C4-2B (cell line): ENCODE measurements around the gene LIN28A.

Experiments
- ZFX ChIP-seq: fragments of 450-650 bp; IDR thresholded peaks from 2 replicates; pipeline ENCODE4 v1.6.1; 2017
- TF ChIP-seq, protein P1 (sequence below): fragments of 450-650 bp; conservative IDR thresholded peaks from 2 replicates; pipeline ENCODE4 v1.5.1; 2017; ENCODE audit warnings: mild to moderate bottlenecking

DNA sequence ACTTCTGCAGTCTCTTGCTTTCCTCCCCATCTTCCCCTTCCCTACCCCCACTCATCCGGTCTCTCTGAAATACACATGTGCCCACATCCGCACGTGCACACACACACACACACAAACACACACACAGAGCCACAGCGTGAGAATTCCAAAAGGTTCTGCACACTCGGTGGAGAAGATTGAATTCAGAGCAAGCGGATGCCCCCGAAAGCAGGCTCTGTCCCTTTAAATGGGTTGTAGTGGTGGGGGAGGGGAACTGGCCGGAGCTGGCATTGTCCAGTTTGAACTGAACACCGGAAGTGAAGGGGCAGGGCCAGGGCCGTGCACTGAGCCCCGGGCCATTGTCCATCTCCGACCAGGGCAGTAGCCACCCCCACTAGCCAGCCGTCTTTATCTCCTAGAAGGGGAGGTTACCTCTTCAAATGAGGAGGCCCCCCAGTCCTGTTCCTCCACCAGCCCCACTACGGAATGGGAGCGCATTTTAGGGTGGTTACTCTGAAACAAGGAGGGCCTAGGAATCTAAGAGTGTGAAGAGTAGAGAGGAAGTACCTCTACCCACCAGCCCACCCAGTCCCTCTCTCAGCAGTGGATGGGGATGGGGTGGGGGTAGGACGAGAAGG lies 1.3 kb upstream of the LIN28A start:
- TF ChIP-seq, protein P1, sequence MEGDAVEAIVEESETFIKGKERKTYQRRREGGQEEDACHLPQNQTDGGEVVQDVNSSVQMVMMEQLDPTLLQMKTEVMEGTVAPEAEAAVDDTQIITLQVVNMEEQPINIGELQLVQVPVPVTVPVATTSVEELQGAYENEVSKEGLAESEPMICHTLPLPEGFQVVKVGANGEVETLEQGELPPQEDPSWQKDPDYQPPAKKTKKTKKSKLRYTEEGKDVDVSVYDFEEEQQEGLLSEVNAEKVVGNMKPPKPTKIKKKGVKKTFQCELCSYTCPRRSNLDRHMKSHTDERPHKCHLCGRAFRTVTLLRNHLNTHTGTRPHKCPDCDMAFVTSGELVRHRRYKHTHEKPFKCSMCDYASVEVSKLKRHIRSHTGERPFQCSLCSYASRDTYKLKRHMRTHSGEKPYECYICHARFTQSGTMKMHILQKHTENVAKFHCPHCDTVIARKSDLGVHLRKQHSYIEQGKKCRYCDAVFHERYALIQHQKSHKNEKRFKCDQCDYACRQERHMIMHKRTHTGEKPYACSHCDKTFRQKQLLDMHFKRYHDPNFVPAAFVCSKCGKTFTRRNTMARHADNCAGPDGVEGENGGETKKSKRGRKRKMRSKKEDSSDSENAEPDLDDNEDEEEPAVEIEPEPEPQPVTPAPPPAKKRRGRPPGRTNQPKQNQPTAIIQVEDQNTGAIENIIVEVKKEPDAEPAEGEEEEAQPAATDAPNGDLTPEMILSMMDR: no peak
- TF ChIP-seq ZFX: no peak
